ENCODE data around the gene MYADML2.
A peak's percentile ranks its signal among the peaks of the same experiment; 100 is the strongest.

Gene MYADML2

DNA sequence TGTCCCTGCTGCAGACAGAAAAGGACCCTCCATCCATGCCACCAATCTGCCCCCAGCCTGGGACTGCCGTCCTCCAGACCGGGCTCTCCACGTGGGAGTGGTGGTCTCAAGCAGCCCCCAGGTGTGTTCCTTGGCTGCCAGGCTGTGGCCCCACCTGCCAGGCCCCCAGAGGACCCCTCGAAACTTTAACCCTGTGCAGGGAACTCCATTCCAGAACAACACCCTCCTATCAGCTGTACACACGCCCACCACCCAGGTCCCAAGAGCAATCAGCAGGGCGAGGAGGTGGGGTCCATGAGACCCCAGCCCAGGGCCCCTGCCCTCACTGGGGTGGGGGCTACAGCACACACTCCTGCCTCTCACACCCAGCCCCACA lies 11.3 kb downstream of the MYADML2 start:
- no peak for DNase-seq

DNA sequence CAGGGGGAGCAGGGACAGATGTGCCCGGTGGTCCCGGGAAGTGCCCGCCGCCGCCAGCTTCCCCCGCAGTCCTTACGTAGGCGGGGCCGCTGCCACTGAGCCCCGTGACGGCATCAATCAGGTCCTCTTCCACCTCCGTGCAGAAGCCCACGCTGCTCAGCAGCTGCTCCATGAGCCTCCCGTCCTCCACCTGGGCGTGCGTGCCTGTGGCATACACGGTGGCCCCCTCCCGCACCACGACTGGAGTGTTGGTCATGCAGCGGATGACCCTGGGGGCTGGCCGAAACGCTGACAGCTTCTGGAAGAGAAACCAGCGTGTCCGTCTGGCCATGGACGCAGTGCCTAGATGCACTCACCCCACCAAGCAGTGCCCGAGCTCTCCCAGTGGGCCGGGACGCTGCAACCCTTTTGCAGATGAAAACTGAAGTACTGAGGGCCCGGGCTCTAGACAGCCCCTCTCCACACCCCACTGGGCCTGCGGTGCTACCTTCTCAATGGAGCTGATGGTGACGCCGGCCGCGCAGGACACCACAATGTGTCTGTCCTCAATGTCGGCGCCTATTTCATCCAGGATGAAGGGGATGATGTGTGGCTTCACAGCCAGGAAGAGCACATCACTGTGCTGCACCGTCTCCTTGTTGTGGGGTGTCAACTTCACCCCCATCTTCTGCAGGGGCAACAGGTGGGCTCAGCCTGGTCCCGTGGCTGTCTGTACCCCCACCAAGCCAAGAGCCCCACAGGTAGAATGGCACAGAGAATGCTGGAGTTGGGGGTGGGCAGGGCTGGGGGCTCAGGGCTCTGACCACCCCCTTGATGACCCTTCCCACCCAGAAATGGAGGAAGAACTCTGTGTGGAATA lies 12.0 kb downstream of the MYADML2 start:
- DNase-seq, result no peak

DNA sequence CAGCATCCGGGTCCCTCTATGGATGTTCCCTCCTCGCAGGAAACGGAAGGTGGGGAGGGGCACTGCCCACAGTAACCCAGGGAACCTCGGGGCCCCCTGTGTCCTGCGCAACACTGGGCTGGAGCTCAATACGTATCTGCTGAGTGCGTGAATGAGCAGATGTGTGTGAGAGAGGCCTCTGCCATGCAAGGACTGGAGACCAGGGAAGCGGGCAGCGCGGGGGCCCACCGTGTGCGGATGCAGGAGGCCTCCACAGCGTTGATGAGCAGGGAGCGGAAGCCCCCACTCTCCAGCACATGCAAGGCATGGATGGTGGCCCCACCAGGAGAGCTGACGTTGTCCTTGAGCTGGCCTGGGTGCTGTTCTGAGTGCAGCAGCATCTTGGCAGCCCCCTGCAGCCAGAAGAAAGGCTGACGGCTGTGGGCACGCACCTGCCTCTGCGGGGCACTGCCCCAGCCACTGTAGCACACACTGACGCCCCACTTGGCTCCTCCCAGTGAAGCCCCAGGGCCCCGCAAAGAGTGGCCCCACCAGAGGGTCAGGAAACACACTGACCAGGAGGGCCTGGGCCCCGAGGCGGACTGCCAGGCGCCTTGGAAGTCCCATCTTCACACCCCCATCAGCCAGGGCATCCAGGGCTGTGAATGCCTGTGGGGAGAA lies 12.8 kb downstream of the MYADML2 start:
- DNase-seq, result no peak

DNA sequence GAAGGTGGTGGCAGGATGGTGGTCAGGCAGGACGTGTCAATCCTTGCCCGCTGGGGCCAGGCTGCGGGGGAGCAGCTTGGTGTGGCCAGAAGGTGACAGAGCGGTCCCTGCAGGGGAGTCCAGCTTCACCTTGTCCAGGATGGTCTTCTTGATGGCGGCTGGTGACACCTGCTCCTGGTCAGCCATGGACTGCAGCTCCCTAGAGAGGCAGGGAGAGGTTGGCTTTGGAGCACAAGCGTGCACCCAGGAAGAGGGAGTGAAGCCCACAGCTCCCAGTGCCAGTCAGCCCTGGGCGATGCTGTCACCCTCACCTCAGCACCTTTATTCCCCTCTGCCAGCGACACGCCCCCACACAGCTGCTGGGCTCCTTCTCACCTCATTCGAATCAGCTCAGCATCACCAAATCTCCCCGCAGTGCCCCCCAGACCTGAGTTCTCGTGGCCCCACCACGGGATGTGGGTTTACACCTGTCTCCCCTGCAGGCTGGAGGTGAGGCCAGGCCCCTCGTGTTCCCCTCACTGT lies 13.8 kb downstream of the MYADML2 start:
- DNase-seq, result no peak

DNA sequence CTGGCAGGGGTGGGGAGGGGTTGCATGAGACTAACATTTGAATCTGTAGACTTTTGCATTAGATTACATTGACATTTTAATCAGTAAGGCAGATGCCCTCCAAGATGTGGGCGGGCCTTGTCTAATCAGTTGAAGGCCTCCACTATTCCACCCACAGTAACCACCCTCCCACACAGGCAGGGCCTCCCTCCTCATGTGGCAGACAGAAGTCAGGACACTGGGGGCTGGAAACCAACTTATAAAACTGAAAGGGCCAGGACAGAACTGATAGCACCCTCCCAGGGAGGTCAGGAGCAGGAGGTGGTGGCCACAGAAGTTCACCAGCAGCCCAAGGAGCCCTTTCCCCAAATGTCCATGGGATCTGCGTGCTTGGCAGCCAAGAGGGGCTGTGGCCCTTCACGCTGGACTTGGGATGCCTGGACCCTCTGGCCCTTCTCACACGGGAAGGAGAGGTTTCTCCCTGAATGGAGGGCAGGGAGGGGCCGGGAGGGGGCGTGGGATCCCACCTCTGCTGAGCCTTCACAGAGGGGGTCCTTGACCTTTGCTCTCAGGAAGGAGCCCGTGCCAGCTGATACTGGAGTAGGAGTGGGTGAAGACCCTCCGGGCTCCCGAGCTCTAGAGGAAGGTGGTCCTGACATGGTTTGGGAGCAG lies 14.6 kb downstream of the MYADML2 start:
- DNase-seq, result no peak

DNA sequence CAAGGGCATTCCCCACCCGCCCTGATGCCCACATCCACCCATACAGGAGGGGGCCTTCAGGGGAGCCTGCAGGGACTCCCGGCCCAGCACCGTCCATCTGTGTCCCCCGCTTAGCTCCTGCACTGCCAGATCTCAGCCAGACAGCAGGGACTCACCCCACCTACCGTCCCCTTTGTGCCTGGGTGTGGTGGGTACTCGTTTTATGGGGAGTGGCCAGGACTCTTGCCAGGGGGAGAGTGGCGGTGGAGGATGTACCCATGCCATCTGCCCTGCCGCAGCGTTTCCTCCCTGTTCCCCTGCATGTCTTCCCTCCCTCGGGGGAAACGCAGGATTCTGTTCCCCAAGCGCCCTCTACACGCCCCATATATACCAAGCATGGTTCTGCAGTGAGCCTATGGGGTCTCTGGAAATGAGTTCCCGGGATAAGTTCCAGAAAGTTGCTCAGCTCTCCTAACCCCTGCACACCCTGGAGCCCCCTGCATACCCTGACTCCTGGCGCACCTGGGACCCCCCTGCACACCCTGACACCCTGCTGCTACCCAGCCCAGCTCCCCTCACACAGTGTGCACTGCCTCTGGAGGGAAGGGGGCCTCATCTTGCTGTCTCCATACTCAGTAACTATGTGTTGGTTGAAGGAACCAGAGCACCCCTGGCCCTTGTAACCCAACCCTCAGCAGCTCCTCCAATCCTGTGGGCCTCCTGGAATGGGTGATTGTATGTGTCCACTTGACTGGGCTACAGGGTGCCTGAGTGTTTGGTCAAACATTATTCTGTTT lies 15.3 kb downstream of the MYADML2 start:
- DNase-seq, result no peak

DNA sequence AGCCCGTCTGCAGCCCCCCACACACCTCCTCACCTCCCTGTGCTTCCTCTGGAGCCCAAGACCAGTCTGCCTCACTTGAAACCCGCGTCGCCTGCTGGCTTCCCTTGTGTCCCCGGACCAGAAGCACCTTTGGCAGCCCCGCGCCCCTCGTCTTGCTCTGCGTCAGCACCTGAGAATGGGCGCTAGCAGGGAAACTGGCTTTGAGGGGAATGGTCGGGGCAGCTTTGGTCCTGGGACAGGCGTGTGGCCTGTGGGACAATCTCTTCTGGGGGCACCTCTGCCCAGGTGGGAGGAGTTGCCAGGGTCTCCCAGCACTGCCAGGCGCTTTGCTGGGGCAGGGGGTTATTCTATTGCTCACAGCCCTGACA lies 15.9 kb downstream of the MYADML2 start:
- no peak for DNase-seq

DNA sequence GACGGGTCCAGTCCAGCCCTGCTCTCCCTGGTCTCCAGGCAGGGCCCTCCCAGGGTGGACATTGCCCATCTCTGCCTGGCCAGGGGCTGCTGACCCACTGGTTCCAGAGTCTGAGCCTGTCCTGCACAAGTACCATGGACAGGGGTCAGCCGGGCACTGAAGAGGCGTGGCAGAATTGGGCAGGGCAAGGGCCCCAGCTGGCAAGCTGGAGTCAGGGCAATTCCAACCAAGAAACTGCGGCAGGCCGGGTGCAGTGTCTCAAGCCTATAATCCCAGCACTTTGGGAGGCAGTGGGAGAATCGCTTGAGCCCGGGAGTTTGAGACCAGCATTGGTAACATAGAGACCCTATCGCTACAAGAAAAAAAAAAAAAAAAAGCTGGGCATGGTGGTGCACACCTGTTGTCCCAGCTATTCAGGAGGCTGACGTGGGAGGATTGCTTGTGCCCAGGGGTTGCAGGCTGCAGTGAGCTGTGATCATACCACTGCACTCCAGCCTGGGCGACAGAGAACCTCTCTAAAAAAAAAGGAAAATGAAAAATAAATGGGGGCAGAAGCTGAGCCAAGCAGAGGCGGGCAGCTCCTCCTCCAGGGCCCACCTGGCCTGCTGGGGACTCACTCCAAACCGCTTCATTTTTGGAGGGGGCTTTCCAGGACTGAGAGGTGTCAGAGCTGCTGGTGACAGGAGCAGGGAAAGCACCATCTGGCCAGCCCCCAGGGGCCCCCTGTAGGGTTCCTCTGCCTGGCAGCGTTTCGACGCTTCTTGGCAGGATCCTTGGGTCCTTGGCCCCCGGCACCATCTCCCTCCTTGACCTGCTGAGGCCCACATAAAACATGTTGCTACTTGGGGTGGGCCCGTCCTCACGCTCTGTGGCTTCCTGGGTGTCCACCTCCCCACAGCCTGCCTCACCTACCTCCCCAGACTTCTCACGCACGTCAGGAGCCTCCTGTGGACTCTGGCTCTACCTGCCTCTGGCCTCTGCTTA lies 16.6 kb downstream of the MYADML2 start:
- DNase-seq, result no peak

DNA sequence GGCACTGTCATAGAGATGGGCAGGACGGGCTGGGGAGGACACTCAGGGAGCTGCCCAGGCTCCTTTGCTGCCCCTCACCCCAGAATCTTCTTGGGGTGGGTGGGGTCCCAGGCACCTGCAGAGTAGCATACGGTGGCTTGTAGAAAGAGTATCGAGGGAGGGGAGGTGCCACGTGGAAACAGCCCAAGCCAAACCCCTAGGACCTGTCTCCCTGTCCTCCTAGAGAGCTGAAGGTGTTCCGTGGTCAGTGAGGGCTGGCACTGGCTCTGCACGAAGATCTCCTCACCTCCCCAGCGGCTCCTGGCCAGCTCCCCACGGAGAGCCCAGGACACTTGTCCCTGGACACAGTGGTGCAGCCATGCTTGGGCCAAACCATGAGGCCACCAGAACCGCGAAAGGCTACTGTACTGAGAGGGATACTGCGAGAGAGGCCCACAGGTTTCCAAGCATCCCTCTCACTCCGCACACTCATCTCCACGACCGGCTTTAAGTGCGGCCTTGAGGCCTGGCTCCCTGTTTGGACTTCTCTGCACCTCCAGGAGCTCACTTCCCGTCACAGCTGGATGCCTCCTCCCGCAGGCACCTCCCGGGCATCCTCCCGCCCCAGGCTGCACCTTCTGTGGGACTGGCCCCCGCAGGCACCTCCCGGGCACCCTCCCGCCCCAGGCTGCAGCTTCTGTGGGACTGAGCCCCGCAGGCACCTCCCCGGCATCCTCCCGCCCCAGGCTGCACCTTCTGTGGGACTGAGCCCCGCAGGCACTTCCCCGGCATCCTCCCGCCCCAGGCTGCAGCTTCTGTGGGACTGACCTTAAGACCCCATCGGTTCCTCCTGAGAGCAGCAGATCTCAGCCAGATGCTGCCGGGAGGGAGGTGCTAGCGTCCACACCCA lies 17.5 kb downstream of the MYADML2 start:
- no peak for DNase-seq

DNA sequence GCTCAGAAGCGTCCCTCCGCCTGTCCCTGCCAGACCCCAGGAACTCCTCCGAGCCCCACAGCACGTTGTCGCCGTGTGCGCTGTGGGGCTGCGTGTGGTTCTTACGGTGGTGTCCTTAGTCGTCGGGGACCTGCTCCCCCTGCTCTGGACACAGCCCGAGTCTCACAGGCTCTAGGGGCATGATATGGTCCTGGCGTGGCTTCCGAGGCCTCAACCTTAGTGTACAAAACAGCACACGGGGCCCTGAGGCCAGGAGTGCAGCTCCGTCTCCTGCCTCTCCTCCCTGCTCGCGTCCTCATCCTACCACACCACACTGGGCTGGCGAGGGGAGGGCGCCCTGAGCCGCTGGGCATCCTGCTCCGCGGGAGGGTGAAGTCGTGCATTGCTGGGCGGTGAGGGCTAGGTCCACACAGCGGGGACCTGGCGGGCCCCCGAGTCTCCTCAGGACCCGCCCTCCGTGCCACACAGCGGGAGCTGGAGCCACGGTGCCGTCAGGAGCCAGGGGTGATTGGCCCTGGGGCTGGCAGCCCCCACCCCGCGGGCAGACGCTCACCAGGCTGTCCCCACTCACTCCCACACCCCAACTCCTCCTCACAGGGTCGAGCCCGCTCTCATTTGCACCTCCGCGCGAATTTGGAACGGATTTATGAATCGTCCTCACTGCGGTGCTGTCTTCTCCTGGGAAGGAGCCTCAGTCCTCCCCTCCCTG lies 18.3 kb downstream of the MYADML2 start:
- no peak for DNase-seq

DNA sequence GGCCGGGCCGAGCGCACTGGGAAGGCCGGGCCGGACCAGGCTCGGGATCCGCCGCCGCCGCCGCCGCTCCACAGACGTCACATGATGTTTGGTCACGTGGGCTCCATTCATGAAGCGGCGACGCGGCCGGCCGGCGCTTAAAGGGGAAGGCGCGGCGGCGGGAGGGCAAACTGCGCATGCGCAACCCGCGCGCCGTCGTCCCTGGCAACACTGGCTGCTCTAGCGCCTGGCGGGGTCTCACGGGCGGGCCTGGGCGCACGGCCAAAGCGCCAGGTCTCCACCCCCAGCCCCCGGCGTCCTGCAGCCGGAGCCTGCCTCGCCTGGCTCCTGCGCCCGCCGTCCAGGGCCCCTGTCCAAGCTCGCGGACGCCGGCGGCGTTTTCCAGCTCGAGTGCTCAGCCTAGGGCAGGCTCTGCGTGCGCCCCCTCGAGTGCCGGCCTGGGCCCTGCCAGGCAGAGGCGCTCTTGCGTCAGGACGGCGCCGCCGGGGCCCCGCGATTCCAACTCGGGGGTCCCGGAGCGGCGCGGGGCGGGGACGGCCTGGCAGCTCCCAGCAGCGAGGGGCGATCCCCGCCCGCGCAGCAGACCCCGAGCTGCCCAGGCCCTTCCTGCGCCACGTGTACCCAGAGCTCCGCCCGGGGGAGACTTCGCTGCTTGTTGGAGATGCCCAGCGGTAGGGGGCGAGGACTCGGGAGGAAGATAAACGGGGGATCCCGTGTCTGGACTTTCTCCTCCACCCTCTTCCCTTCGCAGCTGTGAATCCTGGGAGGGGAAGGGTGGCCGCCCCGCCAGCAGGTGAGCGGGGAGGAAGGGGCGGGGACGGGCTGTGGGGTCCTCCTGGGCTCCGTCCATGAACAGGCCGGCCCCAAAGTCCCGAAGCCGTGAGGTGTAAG lies 19.1 kb downstream of the MYADML2 start, which contains the start of gene MAFG:
TSS of gene MAFG (minus strand) at position 83 of the 891 bp plus-strand sequence. CDS start 4,550 bp downstream, outside the sequence.
- DNase-seq, result peak; percentile 87

DNA sequence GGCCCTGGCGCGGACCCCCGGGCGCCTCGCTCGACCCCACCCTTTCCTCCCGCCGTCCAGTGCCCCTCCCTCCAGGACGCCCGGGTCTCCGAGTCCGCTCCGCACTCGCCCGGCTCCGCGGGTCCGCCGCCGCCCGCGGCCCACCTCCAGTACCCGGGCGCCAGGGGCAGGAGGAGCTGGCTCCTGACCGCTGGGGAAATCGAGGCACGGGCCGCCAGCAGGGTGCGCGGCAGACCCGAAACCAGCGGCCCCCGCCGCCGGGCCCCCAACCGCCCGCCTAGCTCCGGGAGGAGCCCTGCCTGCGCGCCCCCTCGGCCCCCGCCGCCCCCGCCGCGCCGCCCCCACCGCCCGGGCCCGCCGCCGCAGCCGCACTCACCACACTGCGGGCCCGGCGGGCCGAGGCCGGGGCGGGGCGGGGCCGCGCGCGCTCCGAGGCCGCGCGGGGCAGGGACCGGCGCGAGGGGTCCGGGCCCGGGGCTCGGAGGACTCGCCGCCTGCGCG lies 19.8 kb downstream of the MYADML2 start:
- no peak for DNase-seq

DNA sequence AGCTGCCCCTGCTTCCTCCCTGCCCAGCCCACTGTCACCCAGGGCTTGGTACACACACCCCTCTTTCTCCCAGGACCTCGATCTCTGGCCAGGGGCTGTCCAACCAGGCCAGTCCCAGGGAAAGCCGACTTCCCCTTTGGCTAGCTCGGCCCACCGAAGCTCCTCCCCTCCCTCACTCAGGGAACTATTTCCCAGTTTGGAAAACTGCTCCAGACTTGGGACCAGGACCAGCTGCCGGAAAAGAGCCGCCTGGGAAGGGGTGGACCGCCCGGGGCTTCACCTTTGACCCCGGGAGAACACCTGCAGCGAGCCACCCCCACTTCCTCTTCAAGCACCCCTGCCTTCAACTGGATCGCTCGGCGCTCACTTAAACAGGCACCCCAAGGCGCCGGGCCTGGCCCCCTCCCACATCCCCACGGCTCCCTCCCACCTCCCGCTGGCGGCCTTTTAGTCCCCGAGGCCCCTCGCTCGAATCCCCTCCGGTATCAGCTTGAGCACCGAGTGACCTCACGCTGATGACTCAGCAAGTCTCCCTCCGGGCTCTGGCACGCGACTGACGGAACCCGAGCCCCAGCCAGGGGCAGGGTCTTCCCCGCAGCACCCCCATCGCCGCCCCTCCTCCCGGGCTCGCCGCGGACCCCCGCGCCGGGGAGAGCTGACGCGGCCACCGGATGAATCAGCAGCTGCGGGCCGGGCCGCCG lies 20.4 kb downstream of the MYADML2 start:
- DNase-seq, result peak; percentile 44

DNA sequence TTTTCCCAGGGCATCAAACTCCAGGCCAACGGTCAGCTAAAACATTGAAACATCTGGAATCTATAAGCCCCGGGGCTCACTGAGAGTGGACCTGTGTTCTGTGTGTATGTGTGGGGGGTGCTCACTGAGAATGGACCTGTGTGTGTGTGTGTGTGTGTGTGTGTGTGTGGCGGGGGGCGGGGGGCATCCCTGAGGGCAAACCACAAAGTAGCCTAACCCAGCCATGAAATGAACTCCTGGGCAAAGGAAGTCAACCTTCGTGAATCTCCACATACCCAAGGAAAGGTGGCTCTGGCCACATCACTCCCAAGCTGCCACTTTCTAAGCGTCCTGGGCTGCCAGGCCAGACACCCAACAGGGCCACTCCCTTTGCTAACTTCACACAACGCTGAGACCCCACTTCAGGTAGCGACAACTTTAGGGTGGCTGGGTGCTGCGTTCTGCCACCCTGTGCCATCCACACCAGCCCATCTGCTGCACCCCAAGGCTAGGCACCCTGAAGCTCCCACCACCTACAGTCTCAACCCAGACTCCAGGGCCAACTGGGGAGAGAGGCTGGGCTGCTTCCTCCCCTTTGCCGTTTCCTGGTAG lies 21.1 kb downstream of the MYADML2 start:
- DNase-seq, result no peak

DNA sequence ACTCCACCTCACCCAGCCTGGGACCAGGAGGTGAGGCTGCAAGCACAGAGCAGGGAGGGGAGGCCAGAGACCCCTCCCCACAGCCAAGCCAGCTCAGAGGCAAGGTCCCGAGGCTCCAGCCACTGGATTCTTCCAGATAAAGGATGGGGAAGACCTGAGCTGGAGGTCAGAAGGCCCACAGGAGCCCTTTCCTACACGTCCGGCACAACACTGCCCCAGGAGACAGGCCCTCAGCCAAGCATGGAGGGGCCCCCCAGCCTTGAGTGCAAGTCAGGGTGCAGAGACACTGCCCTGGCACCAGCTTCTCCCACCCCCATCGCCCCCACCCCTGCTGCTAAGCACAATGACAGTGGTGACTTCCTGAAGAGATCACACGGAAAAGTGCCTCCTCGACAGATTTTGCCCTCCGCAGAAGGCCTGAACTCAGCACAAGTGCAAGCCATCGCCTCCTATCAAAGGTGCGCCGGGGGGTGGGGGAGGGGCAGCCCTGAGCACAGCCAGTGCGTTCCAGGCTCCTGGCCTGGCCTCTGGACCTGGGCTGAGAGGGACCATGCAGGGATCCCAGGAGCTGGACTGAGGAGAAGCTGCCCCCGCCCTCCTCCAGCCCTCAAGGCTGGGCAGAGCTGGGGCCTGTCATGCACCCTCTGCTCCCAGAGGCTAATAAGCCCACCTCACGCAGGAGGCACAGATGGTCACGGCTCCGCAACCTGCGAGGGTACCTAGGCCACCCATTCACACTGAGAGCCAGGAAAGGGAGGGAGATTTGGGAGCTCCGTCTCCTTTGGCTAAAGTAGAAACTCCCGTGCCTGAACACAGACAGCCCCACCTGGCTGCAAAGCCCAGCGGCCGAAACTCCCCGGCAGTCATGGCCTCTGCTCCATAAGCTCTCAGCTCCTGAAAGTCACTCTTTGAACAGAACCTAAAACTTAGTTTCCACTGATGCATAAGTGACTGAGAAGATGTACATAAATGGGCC lies 22.2 kb downstream of the MYADML2 start:
- DNase-seq, result no peak
